DMS 273 (cell line): ENCODE measurements around the gene ENOX1.

Source experiments
- DNase-seq: peaks from one replicate; lab custom pipeline; 2025; ENCODE audit not compliant: unreplicated experiment; lab: John Stamatoyannopoulos, UW

The ENOX1 gene

DNA sequence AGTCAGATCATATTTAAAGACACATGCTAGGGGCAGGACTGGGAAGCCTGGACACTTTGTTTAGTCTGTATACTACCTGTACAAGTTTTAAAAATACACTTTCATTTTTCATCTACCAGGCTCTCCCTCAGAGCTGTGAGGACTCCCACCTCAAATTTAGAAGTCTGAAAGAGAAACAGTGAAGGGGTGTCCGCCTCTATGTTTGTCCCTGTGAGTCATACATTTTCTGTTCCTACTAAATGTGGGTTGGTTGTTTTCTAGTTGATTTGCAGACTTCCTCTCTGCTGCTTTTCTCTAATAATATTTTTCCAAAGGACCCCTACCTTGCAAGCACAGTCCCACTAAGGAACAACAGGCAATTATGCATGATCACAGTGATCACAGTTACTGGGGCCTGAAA is 110.5 kb downstream of the ENOX1 start:
- DNase-seq = no peak

DNA sequence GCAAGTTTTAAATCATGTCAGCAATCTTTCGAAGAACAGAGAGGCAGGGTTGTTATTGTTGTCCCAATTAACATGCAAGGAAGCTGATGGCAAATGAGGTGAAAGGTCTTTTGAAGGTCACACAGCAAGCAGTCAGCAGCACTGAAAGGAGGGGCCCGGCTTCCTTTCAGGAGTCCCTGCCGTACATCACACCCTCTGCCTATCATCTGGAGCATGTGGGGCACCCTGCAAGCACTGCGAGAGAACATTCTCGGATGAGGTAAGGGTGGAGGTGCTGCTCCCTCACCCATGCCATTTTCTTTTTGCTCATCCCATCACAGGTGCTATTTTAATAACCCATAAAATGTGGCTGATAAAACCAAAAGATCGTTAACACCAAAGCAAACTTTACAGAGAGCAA is 111.2 kb downstream of the ENOX1 start:
- no peak for DNase-seq

DNA sequence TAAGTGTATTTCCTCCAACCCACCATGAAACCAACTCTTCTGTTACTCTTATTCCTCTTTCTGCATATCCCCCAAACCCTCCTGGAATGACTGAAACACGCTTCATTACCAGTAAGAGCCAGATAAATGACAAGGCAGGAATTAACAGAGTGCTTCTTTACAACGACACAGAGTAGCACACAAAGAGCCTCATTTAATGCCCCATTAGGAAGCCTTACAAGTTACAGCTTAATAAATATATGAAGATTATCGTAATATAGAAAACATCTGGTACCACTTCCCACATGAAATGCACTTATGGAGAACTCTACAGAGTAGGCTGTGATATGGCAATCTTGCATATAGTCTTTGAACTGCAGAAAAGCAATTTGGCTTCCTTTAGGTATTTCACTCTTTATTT is 116.8 kb downstream of the ENOX1 start:
- DNase-seq = no peak

DNA sequence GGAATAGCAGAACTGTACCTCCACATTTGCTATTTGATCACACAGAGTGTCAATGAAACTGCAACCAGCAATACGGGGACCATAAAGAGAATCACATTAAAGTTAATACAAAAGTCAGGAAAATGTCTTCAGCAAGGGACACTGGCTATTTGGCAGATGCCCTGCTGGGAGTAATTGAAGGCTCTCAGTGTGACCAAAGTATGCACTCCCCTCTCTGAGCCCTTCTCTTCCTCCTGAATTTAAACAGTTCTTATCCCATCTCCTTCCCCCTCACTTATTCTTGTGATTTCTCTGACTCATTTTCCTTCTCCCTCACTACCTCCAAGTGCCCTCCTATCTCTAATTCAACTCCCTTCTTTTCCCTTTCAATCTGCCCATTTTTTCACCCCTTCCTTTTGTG is 117.7 kb downstream of the ENOX1 start:
- no peak for DNase-seq

DNA sequence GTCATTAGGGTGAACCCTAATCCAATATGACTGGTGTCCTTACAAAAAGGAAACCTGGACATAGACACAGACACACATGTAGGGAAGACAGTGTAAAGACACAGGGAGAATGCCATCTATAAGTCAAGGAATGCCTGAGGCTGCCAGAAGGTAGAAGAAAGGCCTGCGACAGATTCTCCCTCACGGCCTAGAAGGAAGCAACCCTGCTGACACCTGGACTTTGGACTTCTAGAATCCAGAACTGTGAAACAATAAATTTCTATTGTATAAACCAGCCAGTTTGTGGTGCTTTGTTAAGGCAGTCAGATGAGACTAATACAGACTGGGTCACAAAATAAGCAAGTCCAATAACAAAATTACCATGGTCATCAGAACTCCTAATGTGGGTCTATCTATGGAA is 120.4 kb downstream of the ENOX1 start:
- DNase-seq = no peak

DNA sequence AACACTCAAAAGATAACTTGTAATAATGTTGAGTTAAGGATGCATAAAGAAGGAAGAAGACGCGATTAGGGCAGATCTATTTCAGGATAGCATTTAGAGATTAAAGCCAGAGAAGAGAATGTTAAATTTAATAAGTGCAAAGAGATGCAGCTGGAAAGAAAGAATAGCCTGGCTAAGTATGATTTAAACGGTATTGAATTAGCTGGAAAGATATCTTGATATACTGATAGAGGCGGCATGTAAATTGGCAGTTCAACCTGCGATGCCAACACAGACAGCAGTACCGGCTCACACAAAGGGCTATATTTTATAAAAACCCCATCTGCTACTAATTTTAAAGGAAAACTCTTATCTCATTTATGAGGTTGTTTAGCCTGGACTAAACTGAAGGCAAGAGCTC is 121.4 kb downstream of the ENOX1 start:
- no peak for DNase-seq

DNA sequence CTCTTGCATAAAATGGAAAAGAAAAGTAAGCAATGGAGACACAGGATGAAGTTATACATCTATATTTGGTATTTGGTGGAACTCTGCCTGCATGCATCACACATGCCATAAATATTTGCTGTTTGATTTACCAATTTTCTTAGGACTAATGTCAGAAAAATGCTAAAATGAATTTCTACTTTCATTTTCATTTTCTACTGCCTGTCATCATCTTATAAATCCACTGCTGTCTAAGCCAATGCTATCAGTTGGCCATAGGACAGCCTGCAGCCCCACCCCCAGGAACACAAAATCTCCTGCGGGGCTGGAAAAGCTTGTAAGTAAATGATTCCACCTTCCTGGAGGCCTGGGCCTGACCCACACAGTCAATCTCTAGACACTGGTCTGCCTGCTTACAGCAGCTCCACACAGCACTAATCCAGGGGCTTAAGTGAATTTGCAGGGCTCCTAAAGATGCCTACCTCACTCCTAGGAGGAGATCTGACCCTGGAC is 122.0 kb downstream of the ENOX1 start:
- no peak for DNase-seq

DNA sequence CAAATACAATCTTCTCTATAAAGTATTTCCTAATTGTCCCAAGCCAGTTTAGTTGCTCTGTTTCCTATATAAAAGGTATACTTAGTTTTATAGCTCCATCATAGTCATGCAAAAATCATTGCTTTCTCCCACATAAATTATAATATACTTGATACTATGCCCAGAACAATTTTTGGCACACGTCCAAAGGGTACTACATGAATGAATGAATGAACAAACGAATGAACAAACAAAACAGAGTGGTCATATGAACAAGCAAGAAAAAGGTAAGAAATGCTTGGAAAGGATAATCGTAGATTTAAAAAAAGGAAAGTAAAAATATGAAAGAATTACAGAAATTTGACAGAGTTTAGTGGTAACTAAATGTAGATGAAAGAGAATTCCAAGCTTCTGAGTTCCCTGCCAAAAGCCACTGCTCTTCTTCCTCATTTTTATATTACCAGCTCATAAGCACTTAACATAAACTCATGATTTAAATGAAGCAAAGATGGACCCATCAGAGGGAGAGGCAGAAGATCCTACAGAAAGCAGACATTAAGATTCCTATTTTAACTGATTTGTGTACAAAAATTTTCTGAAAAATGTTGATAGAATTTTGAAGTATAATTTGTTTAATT is 123.2 kb downstream of the ENOX1 start:
- peak; percentile 1 for DNase-seq

DNA sequence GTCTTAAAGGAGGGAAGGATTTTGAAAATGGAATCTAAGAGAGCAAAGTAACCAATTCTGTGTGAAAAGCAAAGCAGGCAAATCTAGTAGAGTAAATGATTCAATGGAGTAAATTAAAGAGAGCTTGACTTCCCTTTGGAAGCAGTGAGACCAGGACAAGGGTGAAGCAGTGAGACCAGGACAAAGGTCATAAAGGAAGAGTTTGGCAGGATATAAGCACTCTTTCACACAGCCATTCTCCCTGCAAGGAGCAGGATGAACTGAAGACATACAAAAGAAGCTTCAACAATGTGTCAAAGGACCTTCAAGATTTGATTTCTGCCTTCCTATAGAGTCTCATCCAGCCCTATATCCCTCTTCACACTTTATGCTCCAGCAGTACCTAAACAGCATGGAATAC is 123.8 kb downstream of the ENOX1 start:
- no peak for DNase-seq

DNA sequence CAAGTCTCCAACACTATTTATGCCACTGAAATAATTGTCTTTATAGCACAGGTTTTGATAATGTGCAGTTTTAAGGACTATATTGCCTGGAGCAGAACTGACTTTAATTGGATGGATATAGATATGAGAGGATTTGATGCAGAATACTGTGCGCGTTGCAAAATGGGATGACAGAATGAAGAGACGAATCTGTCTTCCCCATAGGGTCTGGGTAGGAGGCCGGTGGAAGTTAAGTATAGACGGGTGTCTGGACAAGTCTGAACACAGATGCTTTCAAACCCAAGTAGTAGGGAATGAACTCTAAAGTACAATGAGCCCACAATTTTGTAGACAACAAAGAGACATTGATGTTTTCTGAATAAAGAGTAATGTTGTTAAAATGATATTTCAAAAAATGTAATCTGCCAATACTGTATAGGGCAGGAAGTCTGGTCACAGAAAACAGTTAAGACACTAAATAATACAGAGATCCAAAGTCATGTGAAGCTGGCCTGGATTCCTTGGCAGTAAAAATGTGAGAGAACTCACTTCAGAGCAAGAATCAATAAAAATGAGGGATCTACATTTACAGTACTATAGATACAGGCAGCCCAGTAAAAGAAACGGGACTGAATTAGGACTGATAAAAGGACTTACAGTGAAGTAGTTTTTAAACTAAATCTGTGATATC is 125.5 kb downstream of the ENOX1 start:
- no peak for DNase-seq

DNA sequence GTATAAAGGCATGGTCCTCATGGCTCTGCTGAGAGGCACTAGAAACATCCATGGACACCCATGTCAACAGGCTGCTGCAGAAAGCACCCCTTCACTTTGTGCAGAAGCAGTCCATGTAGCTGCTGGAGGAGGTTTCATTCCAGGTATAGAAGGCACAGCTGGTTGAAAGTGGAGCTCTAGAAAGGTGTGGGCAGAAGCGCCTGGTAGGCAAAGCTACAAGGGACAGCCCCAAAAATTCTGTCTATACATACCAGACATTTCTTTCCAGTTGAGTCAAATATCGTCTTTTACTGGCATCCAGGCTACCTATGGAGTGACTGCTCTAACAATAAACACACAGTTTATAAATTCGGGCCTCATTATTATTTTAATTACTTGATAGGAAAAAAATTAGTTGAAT is 129.3 kb downstream of the ENOX1 start:
- DNase-seq = no peak

DNA sequence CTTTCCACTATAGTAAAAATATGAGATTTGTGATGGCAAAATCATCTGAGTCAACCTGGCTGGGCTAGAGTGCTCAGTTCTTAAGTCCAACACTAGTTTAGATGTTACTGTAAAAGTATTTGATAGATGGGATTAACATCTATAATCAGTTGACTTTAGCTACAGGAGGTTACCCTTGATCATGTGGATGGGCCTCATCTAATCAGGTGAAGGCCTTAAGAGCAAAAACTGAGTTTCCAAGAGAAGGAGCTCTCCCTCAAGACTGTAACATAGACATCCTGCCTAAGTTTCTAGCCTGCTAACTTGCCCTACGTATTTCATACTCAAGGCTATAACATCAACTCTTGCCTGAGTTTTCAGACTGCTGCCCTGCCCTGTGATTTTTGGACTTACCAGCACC is 132.8 kb downstream of the ENOX1 start:
- DNase-seq = no peak

DNA sequence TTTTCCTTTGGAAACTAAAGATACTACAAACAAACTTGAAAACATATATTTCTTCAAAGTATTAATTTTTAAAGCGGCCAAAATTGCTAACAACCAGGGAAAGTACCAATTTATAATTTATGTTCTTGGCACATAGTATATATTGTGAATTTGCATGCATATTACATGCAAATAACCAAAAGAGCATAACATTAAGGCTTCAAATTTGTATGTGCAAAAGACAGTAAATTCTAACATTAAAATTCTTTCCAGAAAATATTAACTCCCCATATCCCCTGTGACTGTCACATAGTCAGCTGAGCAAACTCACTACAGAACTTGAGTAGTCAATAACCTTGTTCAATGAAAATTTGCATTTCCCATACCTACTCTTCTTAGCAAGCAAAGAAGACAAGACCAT is 133.4 kb downstream of the ENOX1 start:
- no peak for DNase-seq

DNA sequence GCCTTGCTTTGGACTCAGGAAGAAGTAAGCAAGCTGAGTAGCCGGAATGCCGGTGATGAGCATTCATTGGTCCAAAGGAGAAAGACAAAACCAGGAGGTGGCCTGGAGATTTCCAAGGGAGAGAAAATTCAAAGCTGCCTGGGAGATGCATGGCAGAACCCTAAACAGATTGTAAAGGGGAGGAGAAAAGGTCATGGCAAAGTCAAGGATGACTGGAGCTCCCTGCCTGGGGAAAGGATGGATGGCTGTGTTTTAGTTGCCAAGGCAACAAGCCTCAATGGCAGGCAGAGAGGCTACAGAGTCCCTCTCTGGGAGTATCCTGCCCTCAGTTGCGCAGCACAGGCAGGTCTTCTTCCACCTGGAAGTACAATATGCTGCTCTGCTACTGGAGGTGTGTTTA is 134.0 kb downstream of the ENOX1 start:
- DNase-seq = peak; percentile 3

DNA sequence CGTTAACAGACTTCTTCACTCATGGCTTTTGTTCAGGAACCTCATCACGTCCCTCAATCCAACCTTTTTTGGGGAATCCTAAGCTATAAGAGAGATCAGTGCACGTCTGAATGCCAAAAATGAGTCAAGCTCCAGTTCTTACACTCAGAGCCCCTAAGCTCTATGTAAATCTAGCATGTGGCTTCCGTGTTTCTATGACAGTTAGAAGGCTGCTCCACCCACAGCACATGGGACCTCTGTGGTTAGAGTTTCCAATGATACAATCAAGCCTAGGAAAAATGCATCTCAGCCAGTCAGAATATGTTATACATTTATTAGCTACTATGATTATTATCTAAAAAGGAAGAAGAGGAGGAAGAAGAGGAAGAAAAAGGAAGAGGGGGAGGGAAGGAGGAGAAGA is 135.9 kb downstream of the ENOX1 start:
- no peak for DNase-seq

DNA sequence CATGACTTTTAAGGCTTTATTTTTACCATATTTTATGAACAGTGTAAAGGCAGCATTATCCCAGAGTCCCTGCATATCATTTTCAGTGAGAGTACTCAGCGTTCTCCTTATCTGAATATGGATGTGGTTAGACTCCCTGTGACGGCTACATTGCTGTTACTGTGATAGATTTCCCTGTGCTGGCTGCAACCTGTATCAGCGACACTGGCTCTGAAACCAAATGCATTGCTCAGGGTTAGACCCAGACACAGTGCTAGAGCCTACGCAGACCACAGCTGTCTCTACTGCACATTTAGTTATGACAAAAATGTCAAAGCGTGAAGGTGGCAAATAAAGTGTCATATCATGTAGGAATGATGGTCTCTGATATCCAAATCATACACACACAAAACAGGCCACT is 138.0 kb downstream of the ENOX1 start:
- no peak for DNase-seq

DNA sequence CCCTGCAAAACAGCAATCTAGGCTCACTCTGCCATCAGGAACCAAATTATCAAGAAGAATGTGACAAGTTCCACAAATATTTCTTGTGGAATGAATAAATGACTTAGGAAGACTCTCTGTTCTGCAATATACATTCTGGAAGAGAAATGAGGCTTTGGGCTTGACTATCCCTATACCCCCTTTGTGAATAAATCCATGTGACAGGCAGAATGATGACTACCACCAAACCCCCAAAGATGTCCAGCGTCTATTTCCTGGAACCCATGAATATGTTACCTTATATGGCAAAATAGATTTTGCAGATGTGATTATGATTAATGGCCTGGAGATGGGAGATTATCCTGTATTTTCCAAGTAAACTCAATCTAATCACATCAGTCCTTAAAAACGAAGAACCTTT is 139.3 kb downstream of the ENOX1 start:
- no peak for DNase-seq

DNA sequence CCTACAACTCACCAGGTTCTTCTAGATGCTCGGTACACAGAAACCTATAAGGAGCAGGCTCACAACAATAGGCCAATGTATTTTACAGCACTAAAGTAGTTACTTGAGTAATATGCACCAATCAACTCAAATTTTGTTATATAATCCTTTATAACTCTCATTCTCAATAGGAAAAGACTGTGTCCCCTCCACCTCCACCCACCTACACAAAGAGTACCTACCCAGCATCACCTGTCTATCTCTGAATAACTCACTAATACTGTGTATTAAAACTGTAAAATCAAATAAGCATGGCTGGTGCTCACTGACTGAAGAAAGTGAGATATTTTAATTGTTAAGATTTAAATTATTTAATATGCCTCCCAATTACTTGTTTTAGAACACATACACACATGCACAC is 146.3 kb downstream of the ENOX1 start:
- no peak for DNase-seq

DNA sequence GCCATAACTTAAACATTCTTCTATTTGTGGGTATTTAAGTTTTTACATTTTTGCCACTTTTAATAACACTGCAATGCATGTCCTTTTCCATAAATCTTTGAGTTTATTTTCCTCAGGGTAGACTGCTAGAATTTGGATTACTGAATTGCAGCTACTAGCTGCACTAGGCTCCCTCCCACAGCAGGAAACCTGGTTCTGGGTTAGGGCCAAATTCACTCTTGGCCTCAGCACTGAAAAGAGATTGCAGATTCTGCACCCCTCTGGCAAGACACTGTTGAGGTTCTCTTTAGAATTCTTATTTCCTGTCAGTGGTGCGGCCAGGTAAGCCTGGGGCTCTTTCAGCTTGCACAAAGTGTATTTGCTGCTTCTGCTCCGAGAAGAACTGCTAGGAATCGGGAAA is 155.7 kb downstream of the ENOX1 start:
- peak; percentile 17 for DNase-seq

DNA sequence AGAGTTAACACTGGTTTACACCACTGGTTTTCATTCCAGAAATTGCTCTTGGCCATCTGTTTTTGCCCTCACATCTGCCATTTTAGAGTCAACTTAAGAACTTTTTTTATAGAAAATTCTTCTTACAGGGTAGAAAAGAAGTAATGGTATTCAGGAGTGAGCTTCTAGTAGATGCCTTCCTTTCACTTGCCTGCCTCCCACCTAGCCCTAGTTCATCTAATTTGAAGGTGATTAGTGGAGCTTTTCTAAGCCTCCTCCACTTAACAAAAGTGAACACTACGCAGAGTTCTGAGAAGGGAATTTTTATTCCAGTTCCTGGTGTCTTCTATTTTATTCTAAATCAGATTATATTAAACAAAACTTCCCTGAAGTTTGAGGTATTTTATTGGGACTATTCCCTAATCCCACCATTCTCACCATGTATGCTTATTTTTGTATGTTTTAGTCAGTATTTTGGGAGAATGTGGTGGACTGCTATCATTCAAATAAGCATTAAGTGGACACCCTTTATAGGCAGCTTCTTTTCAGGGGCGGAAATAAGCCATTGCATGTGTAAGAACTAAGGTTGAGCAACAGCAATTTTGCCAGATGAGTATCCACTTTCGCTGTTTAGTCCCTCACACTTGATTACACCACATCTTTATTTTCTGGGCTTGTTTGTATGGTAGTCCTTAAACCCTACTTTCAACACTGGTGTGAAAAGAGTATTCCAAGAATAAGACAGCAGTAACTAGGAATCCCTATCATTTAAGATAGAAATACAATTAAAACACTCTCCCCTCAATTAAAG is 156.9 kb downstream of the ENOX1 start:
- DNase-seq = peak; percentile 3

DNA sequence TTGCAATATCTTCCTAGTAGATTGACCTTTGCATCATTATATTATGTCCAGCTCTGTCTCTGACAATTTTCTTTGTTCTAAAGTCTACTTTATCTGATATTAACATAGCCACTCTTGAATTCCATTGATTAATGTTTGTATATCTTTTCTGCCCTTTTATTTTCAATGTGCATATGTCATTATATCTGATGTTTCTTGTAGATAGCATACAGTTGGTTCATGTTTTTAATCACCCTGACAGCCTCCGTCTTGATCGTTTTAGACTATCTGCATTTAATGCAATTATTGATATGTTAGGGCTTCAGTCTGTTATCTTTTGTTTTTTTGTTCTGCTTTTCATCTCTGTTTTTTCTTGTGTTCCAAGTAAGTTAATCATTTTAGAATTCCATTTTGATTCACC is 159.8 kb downstream of the ENOX1 start:
- DNase-seq = no peak

DNA sequence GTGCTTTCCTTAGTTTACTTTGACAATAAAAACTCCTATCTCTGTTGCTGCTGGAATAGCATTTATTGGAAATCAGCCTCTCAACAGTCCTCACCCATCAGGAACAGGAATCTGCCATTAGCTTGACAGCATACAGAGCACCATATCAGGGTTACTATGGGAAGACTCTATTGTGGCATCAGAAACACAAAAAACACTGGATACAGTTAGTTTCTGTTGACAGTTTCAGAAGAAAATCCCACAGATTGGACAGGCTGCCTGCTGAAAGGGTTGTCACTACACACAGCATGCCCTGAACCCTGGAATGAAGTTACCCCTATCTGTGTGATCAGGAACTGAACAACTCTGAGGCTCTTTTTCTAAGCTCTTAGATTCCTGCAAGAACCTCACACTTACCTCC is 172.7 kb downstream of the ENOX1 start:
- no peak for DNase-seq
